GM12873 (cell line): ENCODE data around the gene DUOXA1.

Experiments
- TF ChIP-seq, protein P1 (sequence below): IDR thresholded peaks from 2 replicates; pipeline ENCODE4 v1.5.1; 2012; ENCODE audit warnings: low read depth, mild to moderate bottlenecking, moderate library complexity, low read length, control low read depth; ENCODE audit not compliant: insufficient read depth; ENCODE audit errors: missing control alignments

DUOXA1 gene

DNA sequence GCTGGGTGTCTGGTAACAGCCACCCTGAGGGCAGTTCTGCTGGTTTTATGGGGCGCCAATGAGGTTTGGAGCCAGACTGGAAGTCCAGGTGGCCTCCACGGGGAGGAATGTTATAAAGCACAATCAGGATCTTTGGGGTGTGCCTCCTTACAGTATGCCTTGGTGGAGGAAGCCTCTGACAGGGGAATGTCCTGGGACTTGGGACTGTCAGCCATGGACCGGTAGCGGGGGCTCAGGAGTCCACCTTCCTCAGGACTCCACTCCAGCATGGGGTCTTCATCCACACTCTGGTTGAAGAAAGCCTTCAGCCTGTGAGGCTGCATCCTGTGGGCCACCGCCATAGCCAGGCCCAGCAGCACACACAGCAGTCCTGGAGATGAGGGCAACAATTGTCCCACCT is 10.7 kb downstream of the DUOXA1 start:
- TF ChIP-seq, protein P1, sequence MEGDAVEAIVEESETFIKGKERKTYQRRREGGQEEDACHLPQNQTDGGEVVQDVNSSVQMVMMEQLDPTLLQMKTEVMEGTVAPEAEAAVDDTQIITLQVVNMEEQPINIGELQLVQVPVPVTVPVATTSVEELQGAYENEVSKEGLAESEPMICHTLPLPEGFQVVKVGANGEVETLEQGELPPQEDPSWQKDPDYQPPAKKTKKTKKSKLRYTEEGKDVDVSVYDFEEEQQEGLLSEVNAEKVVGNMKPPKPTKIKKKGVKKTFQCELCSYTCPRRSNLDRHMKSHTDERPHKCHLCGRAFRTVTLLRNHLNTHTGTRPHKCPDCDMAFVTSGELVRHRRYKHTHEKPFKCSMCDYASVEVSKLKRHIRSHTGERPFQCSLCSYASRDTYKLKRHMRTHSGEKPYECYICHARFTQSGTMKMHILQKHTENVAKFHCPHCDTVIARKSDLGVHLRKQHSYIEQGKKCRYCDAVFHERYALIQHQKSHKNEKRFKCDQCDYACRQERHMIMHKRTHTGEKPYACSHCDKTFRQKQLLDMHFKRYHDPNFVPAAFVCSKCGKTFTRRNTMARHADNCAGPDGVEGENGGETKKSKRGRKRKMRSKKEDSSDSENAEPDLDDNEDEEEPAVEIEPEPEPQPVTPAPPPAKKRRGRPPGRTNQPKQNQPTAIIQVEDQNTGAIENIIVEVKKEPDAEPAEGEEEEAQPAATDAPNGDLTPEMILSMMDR = no peak

DNA sequence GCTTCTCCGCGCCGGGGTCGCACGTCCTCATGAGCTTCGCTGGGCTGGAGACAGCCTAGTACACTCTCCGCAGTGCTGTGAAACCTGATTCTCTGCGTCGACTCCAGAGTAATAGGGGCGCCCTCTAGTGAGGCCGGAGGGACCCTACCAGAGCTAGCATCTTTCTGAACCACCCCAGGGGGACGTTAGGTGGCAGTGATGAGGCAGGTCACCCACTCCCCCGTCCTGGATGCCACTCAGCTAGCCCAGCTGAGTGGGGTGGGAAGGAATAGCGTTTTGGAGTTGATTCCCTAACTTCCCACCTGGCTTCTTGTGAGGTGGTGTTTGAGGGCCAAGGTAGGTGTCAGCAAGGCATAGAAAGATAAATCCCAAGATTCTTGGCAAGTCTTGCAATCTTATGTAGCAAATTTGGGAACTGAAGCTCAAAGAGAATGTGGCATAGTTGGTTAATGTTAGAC is 11.5 kb downstream of the DUOXA1 start:
- TF ChIP-seq, protein P1 = peak; percentile 100

GRCh38 chr15:45117308-45118130 is 12.2 kb downstream of the DUOXA1 start:
- TF ChIP-seq, protein P1 = no peak

- TF ChIP-seq, protein P1 = no peak
Measured at GRCh38 chr15:45116482-45117307, 13.0 kb downstream of the DUOXA1 start.

GRCh38 chr15:45116006-45116481 is 13.6 kb downstream of the DUOXA1 start:
- TF ChIP-seq, protein P1 = no peak

- TF ChIP-seq, protein P1 = no peak
Measured at GRCh38 chr15:45115312-45115820, 14.3 kb downstream of the DUOXA1 start.

DNA sequence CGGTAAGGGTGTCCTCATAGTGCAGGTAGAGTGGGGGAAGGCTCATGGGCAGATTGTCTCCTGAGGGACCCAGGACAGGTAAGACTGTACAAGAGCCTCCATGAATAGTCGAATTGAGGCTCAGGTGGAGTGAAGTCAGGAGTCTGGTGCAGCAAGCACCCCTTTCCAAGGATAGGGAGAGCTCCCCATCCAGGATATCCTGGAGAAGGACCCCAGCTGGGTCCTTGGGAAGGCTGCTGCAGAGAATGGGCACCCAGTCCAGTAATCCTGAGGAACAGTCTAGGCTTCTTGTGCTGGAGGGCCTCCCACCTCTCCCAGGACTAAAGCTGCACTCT is 15.0 kb downstream of the DUOXA1 start:
- TF ChIP-seq, protein P1 = no peak
